ENCODE results near the gene JPT1.

JPT1 gene

GRCh38 chr17:75087558-75088453 is 66.5 kb downstream of the JPT1 start, which contains the start of gene SLC16A5:
SLC16A5 (plus strand) TSS chr17:75087954; CDS start chr17:75093637, 5,683 bp downstream.
- DNase-seq (ENCODE audit: extremely low spot score, insufficient read length, low read depth) = no peak
- peak; percentile 46 for FAIRE-seq

- no peak for DNase-seq (ENCODE audit: extremely low spot score, insufficient read length, low read depth)
- FAIRE-seq = no peak
These were observed 67.1 kb downstream of the JPT1 start for GRCh38 chr17:75087182-75087557.

GRCh38 chr17:75086496-75087181 is 67.7 kb downstream of the JPT1 start:
- no peak for FAIRE-seq

More at GRCh38 chr17:75086496-75087181, 67.7 kb downstream of the JPT1 start:
- DNase-seq (ENCODE audit: extremely low spot score, insufficient read length, low read depth) = no peak

Measured in GM18507 (cell line).